Occipital lobe (tissue), 2 donors: ENCODE measurements around the gene IPO7. TPM values are rescaled to one million over a fixed set of nuclear protein-coding genes. Genes with fewer than 3 reads are reported as not detected.
"Not testable (repeated sequence)": the region's sequence is repeated elsewhere in the genome, so short reads cannot be mapped to it uniquely, and the experiment has no call there.

Experiments used
- DNase-seq: peaks from one replicate; lab custom pipeline; 2025; lab: John Stamatoyannopoulos, UW
- total RNA-seq: library from RNA; depleted of rRNA; stranded (reverse); fragments of >200 nt; gene quantifications from one replicate; pipeline ENCODE4 v1.2.3, GENCODE V29; 2014

IPO7 gene
- total RNA-seq, result 216 TPM

DNA sequence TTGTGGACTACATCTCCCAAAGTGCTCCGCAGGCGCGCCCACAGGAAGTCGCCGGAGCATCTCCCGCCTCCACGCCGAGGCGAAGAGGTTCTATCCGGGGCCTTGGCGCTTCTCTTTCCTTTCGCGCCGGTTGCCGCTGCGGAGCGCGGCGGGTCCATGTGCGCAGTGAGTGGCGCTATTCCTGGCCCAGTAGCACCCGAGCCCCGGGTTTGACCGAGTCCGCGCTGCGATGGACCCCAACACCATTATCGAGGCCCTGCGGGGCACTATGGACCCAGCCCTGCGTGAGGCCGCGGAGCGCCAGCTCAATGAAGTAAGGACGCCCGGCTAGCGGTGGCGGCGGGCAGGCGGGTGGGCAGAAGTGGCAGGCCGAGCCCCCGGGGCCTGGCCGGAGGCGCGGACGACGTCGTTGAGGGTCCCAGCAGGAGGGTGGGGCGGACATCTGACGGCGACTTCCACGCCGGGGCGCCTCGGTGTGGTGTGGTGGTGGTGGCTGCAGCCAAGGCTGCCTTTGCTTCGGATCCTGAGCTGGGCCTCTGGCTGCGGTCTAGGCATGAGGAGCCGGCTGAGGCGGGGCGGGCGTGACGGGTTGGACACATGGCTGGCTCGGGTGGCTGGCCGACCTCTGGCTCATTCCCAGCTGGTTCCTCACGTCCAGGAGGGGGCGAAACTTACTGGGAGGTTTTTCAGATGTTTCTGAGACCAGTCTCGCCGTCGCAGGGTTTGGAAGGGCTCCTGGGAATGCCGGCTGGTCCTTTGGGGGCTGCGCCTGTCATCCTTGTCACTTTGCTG, at the start of gene IPO7:
IPO7 (plus strand) TSS at position 118 of the 792 bp plus-strand sequence; CDS start at position 230, 112 bp downstream.
- DNase-seq, result peak; percentile 89

DNA sequence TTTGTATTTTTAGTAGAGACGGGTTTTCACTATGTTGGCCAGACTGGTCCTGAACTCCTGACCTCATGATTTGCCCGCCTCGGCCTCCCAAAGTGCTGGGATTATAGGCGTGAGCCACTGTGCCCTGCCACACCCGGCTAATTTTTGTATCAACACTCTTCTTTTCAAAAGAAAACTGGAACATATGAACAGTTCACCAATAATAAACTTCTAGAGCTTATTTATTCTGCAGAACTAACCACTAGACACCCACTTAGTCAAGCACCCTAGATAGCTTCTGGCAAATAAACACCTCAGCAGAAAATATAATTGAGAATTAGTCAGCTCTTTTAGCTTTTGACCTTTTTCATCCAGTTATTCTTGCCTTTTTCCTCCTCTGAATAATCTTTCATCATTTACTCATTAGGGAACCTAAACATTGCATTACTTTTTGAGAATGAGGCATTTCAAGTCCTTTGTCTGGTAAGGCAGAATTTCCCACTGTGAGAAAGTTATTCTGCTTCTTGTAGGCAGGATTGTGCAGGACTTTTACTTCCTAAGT, 42.7 kb upstream of the IPO7 start:
- DNase-seq, result no peak

DNA sequence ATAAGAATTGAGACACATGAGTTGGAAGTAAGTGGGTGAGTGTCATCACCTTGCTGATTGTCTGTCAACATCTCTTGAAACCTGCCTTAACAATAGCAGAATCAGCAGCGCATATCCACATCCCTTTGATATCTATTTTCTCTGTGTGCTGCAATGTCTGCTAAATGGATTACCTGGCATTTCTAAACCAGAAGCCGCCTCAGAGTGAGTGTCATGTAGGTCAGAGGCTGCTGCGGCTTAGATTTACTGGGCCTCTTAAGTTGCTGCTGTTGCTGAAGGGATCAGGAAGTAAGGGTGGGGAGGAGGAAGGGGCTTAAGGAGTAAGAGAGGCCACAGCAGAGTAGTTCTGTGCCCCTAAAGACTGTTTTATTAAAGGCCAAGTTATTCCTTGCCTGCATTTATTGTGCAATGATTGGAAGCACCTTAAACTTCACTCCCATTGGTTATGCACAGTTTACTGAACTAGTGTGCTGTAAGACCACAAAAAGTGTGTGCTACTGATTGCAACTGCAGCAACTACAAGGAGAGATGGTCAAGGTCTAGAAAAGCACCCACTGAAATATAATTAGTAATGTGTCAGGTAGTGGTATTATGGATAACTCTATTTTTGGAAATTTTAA, 40.3 kb upstream of the IPO7 start:
- no peak for DNase-seq

DNA sequence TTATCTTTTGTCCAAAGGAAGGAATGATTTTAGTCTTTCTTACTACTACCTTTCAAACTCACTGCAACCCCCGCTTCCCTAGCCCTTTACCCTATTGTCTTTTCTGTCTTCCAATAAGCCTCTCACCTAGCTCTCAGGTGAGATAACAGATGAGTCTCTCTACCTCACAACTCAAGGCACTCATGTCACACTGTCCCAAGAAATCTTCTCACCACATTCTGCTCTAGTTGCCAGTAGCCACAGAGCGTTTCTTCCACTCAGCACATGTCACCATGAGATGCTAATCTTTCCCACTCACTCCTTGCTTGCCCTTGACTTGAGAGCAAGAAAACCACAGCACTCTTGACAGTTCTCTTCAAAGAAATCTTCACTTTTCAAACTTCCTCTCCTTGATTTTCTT, 37.4 kb upstream of the IPO7 start:
- no peak for DNase-seq

DNA sequence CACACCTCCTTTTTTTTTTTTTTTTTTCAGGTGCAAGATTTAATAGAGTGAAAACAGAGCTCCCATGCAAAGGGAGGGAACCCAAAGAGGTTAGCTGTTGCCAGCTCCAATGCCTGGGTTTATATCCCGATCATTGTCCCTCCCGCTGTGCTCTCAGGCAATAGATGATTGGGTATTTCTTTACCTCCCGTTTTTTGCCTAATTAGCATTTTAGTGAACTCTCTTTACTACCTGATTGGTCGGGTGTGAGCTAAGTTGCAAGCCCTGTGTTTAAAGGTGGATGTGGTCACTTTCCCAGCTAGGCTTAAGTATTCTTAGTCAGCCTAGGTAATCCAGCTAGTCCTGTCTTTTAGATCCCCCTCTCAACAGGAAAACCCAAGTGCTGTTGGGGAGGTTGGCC, 36.7 kb upstream of the IPO7 start:
- DNase-seq, result not testable (repeated sequence)

DNA sequence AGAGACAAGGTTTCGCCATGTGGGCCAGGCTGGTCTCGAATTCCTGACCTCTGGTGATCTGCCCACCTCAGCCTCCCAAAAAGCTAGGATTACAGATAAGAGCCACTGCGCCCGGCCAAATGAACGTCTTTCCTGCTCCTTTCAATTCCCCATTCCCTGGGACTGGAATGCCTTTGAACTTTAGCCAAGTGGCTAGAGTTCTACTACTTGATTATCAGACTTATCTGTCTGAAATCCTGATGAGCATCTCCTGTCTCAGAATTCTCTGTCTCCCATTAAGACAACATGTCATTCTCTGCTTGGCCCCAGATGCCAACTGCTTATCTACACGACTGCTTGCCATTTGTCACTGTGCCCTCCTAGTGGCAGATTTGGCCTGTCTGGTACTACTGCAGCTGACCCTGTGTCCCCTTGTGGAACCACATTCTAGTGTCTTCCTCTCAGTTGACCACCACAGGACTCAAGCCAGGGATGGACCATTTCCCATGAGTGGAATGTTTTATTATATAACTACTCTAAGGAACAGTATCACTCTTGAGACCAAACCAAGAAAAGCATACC, 33.1 kb upstream of the IPO7 start:
- no peak for DNase-seq

DNA sequence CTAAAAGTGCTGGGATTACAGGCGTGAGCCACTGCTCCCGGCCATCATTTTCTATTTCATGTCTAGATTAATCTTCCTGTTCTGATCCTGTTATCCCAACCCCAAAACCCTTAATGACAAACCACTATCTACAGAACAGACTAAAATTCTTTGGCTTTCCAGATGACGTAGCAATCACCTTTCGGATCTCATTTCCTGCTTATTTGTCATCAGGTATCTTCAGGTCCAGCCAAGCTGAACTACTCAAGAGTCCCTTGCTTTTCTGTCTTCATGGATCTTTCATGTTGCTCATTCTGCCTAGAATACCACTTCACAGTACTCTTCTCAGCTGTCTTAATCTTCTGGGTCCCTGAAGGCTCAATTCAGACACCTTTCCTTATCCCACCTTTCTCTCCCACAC, 27.4 kb upstream of the IPO7 start:
- no peak for DNase-seq

DNA sequence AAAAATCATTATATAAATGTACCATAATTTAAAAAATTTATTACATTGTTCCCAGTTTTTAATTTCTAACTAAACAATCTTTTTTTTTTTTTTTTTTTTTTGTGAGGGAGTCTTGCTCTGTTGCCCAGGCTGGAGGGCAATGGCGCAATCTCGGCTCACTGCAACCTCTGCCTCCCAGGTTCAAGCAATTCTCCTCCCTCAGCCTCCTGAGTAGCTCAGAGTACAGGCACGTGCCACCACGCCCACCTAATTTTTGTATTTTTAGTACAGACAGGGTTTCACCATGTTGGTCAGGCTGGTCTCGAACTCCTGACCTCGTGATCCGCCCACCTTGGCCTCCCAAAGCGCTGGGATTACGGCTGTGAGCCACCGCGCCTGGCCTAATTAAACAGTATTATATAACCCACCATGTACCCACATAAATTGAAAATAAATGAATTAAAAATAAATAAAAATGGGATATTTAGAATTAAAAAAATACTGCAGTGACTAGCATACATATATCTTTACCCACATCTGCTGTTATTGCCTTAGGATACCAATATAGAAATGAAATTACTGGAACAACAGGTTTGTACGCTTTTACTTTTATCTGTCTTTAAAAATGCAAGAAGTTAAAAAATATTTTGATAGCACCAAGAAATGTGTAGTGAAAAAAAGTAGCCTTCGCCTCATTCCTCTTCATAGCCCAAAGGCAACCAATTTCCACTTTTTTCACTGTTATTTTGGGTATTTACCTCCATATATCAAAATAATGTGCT, 23.4 kb upstream of the IPO7 start:
- not testable (repeated sequence) for DNase-seq

DNA sequence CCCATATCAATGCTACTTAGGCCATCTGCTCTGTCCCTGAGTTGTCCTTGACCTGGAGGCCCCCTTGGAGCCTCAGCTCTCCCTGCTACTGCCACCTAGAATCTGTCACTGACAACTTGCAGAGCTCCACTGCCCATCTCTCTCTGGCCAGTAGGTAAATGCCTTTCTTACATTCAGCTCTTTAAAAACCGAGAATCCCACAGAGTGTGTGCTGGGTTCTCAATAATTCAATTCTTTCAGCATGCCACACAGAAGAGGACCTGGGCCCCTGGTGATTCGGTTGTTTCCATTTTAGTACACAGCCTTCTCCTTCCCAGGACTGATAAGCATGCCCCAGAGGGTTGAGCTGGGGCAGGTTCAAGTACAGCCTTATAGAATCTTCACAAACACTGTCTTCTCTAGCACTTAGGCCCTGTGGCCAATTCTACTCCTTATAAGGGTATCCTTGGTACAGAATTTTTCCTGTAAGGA, 22.0 kb upstream of the IPO7 start:
- DNase-seq, result no peak

DNA sequence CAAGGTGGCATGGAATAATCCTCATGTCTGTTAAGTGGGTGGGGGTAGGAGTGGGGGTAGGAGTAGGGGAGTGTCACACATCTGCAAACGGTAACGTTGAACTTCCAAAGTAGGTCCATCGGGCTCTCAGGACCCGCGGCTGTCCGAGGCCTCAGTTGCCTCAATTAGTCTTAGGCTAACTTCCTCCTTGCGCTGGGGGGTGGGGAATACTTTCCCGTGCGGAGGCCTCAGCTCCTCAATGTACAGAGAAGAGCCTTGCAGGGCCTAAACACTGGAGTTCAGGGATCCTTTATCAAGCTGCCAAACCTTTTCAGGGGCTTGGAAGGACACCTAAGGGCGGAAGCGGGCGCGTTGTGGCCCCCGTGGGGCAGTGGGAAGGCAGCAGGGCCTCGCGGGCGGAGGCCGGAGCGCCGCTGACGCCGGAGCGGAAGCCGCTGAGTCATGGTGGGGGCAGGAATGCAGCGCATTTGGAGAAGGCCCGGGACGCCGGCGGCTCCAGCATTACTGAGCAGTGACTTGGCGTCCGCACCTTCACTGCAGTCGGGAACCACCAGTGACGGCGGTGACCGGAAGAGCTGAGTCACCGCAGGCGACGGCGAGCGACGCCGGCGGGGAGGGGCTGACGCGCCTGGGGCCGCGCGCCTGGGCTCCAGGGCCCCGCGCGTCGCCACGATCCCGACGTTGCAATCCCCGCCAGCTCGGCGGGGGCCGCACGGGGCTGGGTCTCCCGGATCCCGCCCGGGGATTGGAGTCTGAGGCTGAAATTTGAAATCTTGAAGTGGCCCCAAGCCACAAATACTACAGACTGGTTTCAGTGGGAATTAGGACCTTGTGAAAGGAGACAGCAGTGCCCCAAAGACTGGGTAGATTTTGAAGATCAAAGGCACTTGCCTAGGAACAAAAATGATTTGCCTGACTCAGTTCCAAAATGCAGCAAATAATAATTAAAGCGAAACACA, 20.2 kb upstream of the IPO7 start:
- peak; percentile 90 for DNase-seq

DNA sequence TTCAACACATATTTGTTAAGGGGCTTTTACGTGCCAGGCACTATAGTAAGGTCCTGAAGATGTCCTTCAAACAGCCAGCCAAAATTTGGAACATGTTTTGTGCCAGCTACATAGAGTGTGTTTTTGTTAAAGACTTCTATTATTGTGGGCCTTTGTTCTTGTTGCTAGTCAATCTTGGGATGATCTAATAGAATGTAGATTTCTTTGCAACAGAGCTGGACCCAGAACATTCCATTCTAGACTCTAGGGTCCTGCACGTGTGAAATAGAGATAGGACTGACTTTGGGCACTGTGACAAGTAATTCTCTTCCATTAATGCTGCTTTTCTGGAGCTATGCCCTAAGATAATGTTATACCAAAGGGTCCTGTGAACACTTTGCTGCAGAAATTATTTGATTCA, 16.9 kb upstream of the IPO7 start:
- no peak for DNase-seq

DNA sequence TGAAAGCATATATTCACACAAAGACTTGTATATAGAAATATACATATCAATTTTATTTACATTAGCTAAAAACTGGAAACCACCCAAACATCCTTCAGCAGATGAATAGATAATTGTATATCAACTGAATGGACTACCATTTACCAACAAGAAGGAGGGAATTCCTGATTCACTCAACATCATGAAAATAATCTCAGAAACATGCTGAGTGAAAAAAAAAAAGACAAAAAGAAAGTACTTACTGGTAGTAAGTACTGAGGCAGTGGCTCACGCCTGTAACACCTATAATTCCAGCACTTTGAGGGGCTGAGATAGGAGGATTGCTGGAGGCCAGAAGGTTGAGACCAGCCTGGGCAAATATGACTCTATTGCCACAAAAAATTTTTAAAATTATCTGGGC, 7.4 kb upstream of the IPO7 start:
- no peak for DNase-seq

DNA sequence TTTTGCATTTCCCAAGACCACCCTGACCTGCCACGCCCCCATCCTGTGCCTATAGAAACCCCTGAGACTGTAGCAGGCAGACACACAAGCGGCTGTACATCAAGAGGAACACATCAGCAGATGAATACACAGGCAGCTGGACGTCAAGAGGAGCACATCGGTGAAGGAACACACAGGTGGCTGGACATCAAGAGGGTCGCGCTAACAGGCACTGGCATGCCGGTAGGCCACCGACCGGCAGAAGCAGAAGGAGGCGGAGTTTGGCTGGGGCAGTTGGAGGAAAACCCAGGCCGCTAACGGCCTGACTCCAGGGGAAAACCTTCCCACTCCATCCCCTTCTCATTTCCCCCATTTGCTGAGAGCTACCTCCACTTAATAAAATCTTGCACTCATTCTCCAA, 5.4 kb upstream of the IPO7 start:
- DNase-seq, result no peak

DNA sequence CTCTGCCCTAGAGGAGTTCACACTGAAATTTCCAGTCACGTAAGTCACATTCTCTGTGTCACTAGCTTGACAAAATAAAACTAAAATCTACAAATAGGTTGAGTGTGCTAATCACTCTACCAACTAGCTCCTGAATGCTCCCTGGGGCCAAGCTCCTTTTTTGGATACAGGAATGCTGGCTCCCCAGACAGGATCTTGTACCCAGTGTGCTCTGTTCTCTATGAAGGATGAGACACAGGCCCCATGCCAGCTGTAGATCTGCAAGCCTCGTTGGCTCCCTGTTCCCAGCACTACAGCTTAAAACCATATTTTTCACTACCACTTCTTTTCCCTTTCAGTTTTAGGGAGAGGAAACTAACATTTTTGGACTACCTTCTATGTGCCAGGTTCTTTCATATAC, 3.7 kb upstream of the IPO7 start:
- no peak for DNase-seq

DNA sequence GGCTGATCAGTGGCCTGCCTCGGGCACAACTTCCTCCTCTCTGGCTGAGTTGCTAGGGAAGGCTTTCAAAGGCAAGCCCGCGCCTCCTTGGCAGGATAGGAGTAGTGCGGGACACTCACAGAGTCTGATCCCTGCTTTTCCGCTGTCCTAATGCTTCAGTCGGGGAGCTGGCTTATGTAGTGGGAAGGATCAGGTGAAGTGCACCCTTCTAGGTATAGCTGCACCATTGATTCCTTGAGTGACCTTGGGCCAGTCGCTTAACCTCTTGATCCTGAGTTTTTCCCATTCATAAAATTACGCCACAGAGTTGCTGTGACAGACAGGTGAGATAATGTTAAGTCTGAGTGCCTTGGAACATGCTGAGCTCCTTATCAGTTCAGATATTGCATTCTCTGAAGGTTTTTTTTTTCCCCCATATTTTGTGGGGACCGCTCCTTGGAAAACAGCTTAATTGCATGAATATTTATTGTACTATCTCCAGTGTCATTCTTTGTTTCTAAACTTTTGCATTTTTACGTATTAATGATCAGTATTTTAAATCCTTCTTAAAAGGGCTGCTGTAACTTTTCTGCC, 961 bp downstream of the IPO7 start:
- DNase-seq, result no peak

DNA sequence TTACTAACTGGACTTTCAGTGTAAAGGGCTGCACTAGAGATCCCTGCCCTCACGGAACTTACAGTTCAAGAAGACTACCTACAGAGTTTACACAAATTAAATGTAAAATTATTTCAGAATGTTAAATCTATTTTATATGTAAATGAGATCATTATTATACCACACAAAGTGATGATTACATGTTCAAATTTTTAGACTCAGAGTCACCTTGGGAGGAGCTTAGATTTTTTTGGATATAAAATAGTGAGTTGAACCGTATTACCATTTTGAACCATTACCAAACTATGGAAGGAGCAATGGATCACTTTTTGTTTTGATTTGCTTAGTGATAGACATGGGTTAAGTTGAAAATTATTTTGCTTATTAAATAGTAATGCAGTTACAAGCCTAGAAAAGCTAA, 1.6 kb downstream of the IPO7 start:
- no peak for DNase-seq

DNA sequence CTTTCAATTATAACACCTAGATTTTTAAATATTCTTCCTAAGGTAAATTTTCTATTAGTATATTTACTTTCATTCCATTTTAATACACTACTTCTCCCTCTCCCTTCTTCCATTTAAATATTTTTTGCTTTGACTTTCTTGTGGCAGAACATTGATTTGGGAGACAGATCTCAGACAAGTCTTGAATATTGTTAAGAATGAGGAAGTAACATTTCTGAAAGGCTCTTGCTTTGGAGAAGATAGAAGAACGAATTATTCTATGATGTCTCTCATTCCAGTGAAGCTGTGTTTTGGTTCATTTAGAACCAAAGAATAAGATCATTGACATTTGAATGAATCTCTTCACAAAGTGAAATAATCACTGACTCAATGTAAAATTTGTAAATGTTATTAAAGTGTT, 2.4 kb downstream of the IPO7 start:
- DNase-seq, result no peak

DNA sequence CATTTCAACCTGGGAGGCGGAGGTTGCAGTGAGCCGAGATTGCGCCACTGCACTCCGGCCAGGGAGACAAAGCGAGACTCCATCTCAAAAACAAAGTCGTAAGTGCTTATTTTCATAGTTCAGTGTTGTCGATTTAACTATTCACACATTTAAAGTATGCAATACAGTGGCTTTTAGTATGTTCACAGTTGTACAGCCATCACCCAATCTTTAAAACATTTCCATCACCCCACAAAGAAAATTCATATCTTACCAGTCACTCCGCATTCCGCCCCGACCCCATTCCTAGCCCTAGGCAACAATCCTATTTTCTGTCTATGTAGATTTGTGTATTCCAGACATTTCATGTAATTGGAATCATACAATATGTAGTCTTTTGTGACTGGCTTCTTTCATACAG, 11.9 kb downstream of the IPO7 start:
- no peak for DNase-seq

DNA sequence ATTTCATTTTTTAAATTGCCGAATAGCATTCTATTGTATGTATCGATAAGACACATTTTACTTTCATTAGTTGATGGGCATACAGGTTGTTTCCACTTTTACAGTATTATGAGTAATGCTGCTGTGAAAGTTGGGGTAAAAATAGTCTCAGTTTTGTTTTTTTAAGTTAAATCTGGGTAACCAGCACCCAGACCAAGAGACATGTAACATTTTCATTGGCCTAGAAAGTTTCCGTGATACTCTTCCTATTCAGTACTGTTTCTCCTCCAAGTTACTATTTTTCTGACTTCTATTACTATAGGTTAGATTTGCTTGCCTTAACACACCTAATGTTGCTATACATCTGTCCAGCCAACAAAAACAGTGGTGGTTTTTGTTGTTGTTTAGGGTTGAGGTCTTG, 12.3 kb downstream of the IPO7 start:
- no peak for DNase-seq
